Large intestine (tissue), 3 donors: Measurements from ENCODE around the gene TSEN15. TPM values are rescaled to one million over a fixed set of nuclear protein-coding genes. Genes with fewer than 3 reads are reported as not detected.

Source experiments
- DNase-seq, 2 donors: peaks; one replicate each; pipeline versions ENCODE4 v3.0.0 to v3.0.0-alpha.2; 2013
- H3K27ac ChIP-seq: one replicate; pipeline ENCODE4 v1.5.1; 2013; ENCODE audit warnings: low read length
- H3K27me3 ChIP-seq: 2 replicates; pipeline ENCODE4 v1.6.1; 2013; ENCODE audit warnings: low read length; ENCODE audit not compliant: control insufficient read depth, insufficient read depth
- H3K36me3 ChIP-seq: 2 replicates; pipeline ENCODE4 v1.6.1; 2013; ENCODE audit warnings: low read length; ENCODE audit not compliant: control insufficient read depth, insufficient read depth
- H3K4me1 ChIP-seq: one replicate; pipeline ENCODE4 v1.6.1; 2013; ENCODE audit warnings: low read length; ENCODE audit not compliant: control insufficient read depth, insufficient read depth
- H3K4me3 ChIP-seq: one replicate; pipeline ENCODE4 v1.5.1; 2013; ENCODE audit warnings: low read length
- H3K9me3 ChIP-seq: one replicate; pipeline ENCODE4 v1.6.1; 2013; ENCODE audit warnings: mild to moderate bottlenecking, low read depth, low read length, moderate library complexity; ENCODE audit not compliant: control insufficient read depth
- WGBS: methylation state at CpG from one replicate; pipeline ENCODE4 v1.1.5; 2013; ENCODE audit warnings: low lambda C conversion rate; ENCODE audit not compliant: insufficient coverage; 5-methylcytosine and 5-hydroxymethylcytosine counted together
- polyA plus RNA-seq: library from polyadenylated mRNA; unstranded; fragments of 120-200 nt; gene quantifications from one replicate; pipeline ENCODE4 v1.2.1, GENCODE V29; 2013

Gene TSEN15
- polyA plus RNA-seq, 1 donor: 29.1 TPM

DNA sequence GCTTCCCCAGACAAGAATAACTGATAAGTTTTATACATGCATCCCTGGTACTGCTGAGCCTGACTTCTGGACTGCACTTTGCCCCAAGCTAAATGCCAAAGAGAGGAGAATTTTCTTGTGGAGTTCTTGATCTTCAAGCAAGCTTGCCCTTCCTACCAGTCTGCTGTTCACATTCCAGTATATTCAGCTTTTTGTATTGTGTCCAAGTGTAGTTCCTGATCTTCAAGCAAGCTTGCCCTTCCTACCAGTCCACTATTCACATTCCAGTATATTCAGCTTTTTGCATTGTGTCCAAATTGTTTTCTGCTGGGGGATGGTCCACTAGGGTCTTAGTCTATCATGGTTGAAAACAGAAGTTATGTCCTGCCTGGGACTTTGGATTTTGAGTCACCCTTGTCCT lies 894 bp upstream of the TSEN15 start:
- H3K4me3 ChIP-seq: peak overlapping the region; percentile 95
- H3K27me3 ChIP-seq: no peaks in the 10 kb centered on the region
- H3K27ac ChIP-seq: peak overlapping the region; percentile 77
- peak in 1 of 2 donors; percentile 38 for DNase-seq
- peaks cover 3% of the 10 kb centered on the region for H3K4me1 ChIP-seq
- H3K36me3 ChIP-seq: peaks cover 7% of the 10 kb centered on the region
- H3K9me3 ChIP-seq: no peaks in the 10 kb centered on the region

DNA sequence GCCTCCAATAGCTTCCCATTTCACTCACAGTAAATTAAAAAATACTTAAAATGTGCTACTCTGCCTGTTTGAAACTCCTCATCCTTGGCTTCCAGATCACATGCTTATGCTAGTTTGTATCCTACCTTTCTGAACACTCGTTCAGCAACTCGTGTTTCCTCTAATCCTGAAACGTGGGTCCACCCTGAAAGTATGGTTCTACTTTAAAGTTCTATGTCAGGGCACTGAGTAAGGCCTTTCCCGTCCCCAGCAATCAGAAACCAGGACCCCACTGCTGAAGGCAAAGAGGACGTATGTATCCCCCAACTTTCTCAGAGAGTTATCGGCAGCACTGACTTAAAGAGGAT lies 419 bp upstream of the TSEN15 start:
- peak overlapping the region; percentile 77 for H3K27ac ChIP-seq
- H3K9me3 ChIP-seq: no peaks in the 10 kb centered on the region
- 0% methylated on average over 1 of the region's 6 CpGs for WGBS
- DNase-seq: no peak
- H3K36me3 ChIP-seq: peaks cover 7% of the 10 kb centered on the region
- H3K4me3 ChIP-seq: peak overlapping the region; percentile 95
- no peaks in the 10 kb centered on the region for H3K27me3 ChIP-seq
- H3K4me1 ChIP-seq: peaks cover 3% of the 10 kb centered on the region

DNA sequence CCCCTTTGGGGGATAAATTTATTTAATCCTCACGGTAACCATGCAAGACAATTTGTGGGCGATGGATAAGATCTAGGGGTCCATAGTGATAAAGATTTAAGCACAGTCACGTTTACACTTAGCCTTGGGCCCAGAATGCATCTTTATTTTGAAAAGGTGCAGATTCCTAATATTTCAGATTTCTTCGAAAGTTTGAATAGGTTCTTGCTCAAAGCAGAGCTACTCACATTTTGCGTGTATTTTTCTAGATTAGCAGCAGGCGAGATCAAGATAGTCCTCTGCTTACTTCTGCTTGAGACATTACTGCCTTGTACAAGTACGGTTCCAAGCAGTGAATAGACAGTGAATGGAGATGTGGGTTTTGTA lies 647 bp downstream of the TSEN15 start:
- Histone ChIP-seq H3K27me3 (no peaks in the 10 kb centered on the region), H3K4me3 (peak overlapping the region; percentile 95), H3K27ac (peak overlapping the region; percentile 77), H3K36me3 (peaks cover 7% of the 10 kb centered on the region), H3K4me1 (peaks cover 3% of the 10 kb centered on the region), H3K9me3 (no peaks in the 10 kb centered on the region)
- WGBS: 20% methylated on average over 1 of the region's 7 CpGs
- peak in 1 of 2 donors; percentile 10 for DNase-seq

GRCh38 chr1:184052750-184053149 lies 1.2 kb downstream of the TSEN15 start:
- Histone ChIP-seq H3K9me3 (no peaks in the 10 kb centered on the region), H3K4me3 (peak overlapping the region; percentile 95), H3K27ac (no peak overlapping the region), H3K4me1 (peaks cover 3% of the 10 kb centered on the region), H3K36me3 (peaks cover 7% of the 10 kb centered on the region), H3K27me3 (no peaks in the 10 kb centered on the region)
- 50% methylated on average over 2 of the region's 3 CpGs for WGBS
- no peak for DNase-seq

- Histone ChIP-seq H3K9me3 (no peaks in the 10 kb centered on the region), H3K27ac (no peak overlapping the region), H3K4me3 (no peak overlapping the region), H3K36me3 (peaks cover 7% of the 10 kb centered on the region), H3K27me3 (no peaks in the 10 kb centered on the region), H3K4me1 (peaks cover 3% of the 10 kb centered on the region)
- no peak for DNase-seq
Observed at GRCh38 chr1:184053881-184054280, 2.4 kb downstream of the TSEN15 start.

GRCh38 chr1:184056921-184057555 lies 5.5 kb downstream of the TSEN15 start:
- H3K9me3 ChIP-seq: no peaks in the 10 kb centered on the region
- H3K27me3 ChIP-seq: no peaks in the 10 kb centered on the region
- no peak overlapping the region for H3K27ac ChIP-seq
- peak in 1 of 2 donors; percentile 9 for DNase-seq
- H3K4me1 ChIP-seq: no peaks in the 10 kb centered on the region
- H3K36me3 ChIP-seq: peaks cover 15% of the 10 kb centered on the region
- WGBS: no CpG with 5 or more reads among the region's 2 CpGs
- H3K4me3 ChIP-seq: no peak overlapping the region

- DNase-seq: no peak
- H3K36me3 ChIP-seq: peaks cover 11% of the 10 kb centered on the region
- H3K9me3 ChIP-seq: no peaks in the 10 kb centered on the region
- no peak overlapping the region for H3K27ac ChIP-seq
- no peaks in the 10 kb centered on the region for H3K27me3 ChIP-seq
- H3K4me3 ChIP-seq: no peak overlapping the region
- no peaks in the 10 kb centered on the region for H3K4me1 ChIP-seq
Observed at GRCh38 chr1:184059887-184060286, 8.4 kb downstream of the TSEN15 start.

GRCh38 chr1:184060316-184060715 lies 8.8 kb downstream of the TSEN15 start:
- H3K36me3 ChIP-seq: peaks cover 8% of the 10 kb centered on the region
- WGBS: no CpG with 5 or more reads among the region's 3 CpGs
- no peaks in the 10 kb centered on the region for H3K27me3 ChIP-seq
- no peaks in the 10 kb centered on the region for H3K4me1 ChIP-seq
- no peak for DNase-seq
- H3K4me3 ChIP-seq: no peak overlapping the region
- H3K27ac ChIP-seq: no peak overlapping the region
- no peaks in the 10 kb centered on the region for H3K9me3 ChIP-seq

GRCh38 chr1:184061396-184062003 lies 10.0 kb downstream of the TSEN15 start:
- H3K27me3 ChIP-seq: no peaks in the 10 kb centered on the region
- H3K36me3 ChIP-seq: peaks cover 9% of the 10 kb centered on the region
- no peak overlapping the region for H3K4me3 ChIP-seq
- DNase-seq: no peak
- H3K9me3 ChIP-seq: no peaks in the 10 kb centered on the region
- no peaks in the 10 kb centered on the region for H3K4me1 ChIP-seq
- no peak overlapping the region for H3K27ac ChIP-seq
- WGBS: 86% methylated on average over 1 of the region's 2 CpGs

- no peaks in the 10 kb centered on the region for H3K9me3 ChIP-seq
- H3K27ac ChIP-seq: no peak overlapping the region
- H3K27me3 ChIP-seq: no peaks in the 10 kb centered on the region
- no peaks in the 10 kb centered on the region for H3K4me1 ChIP-seq
- 100% methylated on average over 1 of the region's 3 CpGs for WGBS
- H3K36me3 ChIP-seq: peaks cover 11% of the 10 kb centered on the region
- DNase-seq: no peak
- H3K4me3 ChIP-seq: no peak overlapping the region
Observed at GRCh38 chr1:184062640-184063286, 11.2 kb downstream of the TSEN15 start.

- Histone ChIP-seq H3K4me3 (no peak overlapping the region), H3K4me1 (no peaks in the 10 kb centered on the region), H3K27me3 (no peaks in the 10 kb centered on the region), H3K27ac (no peak overlapping the region), H3K9me3 (no peaks in the 10 kb centered on the region), H3K36me3 (peaks cover 3% of the 10 kb centered on the region)
- no peak for DNase-seq
Observed at GRCh38 chr1:184065559-184065958, 14.0 kb downstream of the TSEN15 start.
